GM23338 (cell line): ENCODE data around the gene JUP. TPM values are rescaled to one million over a fixed set of nuclear protein-coding genes. Genes with fewer than 3 reads are reported as not detected.

Source experiments
- ATAC-seq: fragments of 200-7000 bp; cut with Tn5 transposase; 3 replicates; pipeline ENCODE4 v1.9.1; 2020
- DNase-seq: peaks from one replicate; pipeline ENCODE4 v3.0.0-alpha.2; 2015; ENCODE audit warnings: low spot score
- H2AFZ ChIP-seq: fragments of 200-600 bp; sonication (generic); 2 replicates; pipeline ENCODE4 v1.8.0; 2016; ENCODE audit warnings: antibody characterized with exemption, mild to moderate bottlenecking, moderate library complexity
- H3F3A ChIP-seq: fragments of 200-600 bp; sonication (generic); replicated peaks from 2 replicates; pipeline ENCODE4 v1.8.0; 2017; ENCODE audit warnings: antibody characterized with exemption, mixed run types, low read depth
- H3K27ac ChIP-seq: fragments of 200-600 bp; sonication (generic); 2 replicates; pipeline ENCODE4 v1.6.1; 2016; ENCODE audit warnings: low read depth
- H3K27me3 ChIP-seq: fragments of 200-600 bp; sonication (generic); 2 replicates; pipeline ENCODE4 v1.8.0; 2016; ENCODE audit warnings: mild to moderate bottlenecking, mixed run types, moderate library complexity; ENCODE audit not compliant: insufficient read depth
- H3K36me3 ChIP-seq: fragments of 200-600 bp; sonication (generic); 2 replicates; pipeline ENCODE4 v1.8.0; 2016; ENCODE audit warnings: mild to moderate bottlenecking; ENCODE audit not compliant: insufficient read depth
- H3K4me1 ChIP-seq: fragments of 200-600 bp; sonication (generic); 2 replicates; pipeline ENCODE4 v1.8.0; 2016; ENCODE audit warnings: mild to moderate bottlenecking, moderate library complexity; ENCODE audit not compliant: insufficient read depth
- H3K4me2 ChIP-seq: fragments of 200-600 bp; sonication (generic); 2 replicates; pipeline ENCODE4 v1.7.1; 2017; ENCODE audit warnings: mixed run types
- H3K4me3 ChIP-seq: fragments of 200-600 bp; sonication (generic); 2 replicates; pipeline ENCODE4 v1.6.1; 2016; ENCODE audit warnings: mixed run types
- H3K79me2 ChIP-seq: fragments of 200-600 bp; sonication (generic); replicated peaks from 2 replicates; pipeline ENCODE4 v1.8.0; 2017; ENCODE audit warnings: mild to moderate bottlenecking; ENCODE audit not compliant: insufficient read depth
- H3K9me2 ChIP-seq: fragments of 200-600 bp; sonication (generic); 2 replicates; pipeline ENCODE4 v1.8.0; 2017; ENCODE audit not compliant: insufficient read depth
- H4K20me1 ChIP-seq: fragments of 200-600 bp; sonication (generic); replicated peaks from 2 replicates; pipeline ENCODE4 v1.8.0; 2017; ENCODE audit warnings: mild to moderate bottlenecking; ENCODE audit not compliant: insufficient read depth
- H3K27ac Mint-ChIP-seq: 2 replicates; pipeline ENCODE4 v1.8.0; 2020; ENCODE audit warnings: inconsistent platforms, mild to moderate bottlenecking, moderate library complexity, mixed read lengths
- H3K27me3 Mint-ChIP-seq: 3 replicates; pipeline ENCODE4 v1.8.0; 2022; ENCODE audit warnings: low read depth, mild to moderate bottlenecking, moderate library complexity, mixed read lengths, inconsistent platforms; ENCODE audit not compliant: insufficient read depth, poor library complexity
- H3K36me3 Mint-ChIP-seq: 3 replicates; pipeline ENCODE4 v1.8.0; 2021; ENCODE audit warnings: low read depth, mild to moderate bottlenecking, inconsistent platforms, moderate library complexity, mixed read lengths
- H3K4me1 Mint-ChIP-seq: 3 replicates; pipeline ENCODE4 v1.8.0; 2020; ENCODE audit warnings: mild to moderate bottlenecking, inconsistent platforms, mixed read lengths
- H3K4me3 Mint-ChIP-seq: 3 replicates; pipeline ENCODE4 v1.8.0; 2021; ENCODE audit warnings: moderate library complexity, mild to moderate bottlenecking, inconsistent platforms, mixed read lengths
- H3K9me3 Mint-ChIP-seq: 3 replicates; pipeline ENCODE4 v1.8.0; 2020; ENCODE audit warnings: moderate library complexity, mild to moderate bottlenecking, inconsistent platforms, mixed read lengths
- CREB1 ChIP-seq: fragments of 250-450 bp; sonication (Bioruptor Pico); IDR thresholded peaks from 2 replicates; pipeline ENCODE4 v1.5.0; 2020; ENCODE audit warnings: low read depth, mild to moderate bottlenecking, moderate library complexity
- CTCF ChIP-seq, 2 experiments: fragments of 200-600 bp in 1 of 2; sonication (generic) in 1 of 2; conservative IDR thresholded peaks; 2 replicates each; pipeline versions ENCODE4 v1.5.1 to v1.6.1; 2016 to 2017; ENCODE audit warnings: antibody characterized with exemption in 2 of 2, low read depth in 2 of 2, mild to moderate bottlenecking in 2 of 2, moderate library complexity in 1 of 2
- ETS1 ChIP-seq: IDR thresholded peaks from 2 replicates; pipeline ENCODE4 v1.6.1; 2016; ENCODE audit warnings: antibody characterized with exemption
- EZH2 ChIP-seq: fragments of 200-600 bp; sonication (generic); IDR thresholded peaks from one replicate; pipeline ENCODE4 v1.8.0; 2017; ENCODE audit warnings: antibody characterized with exemption, mild to moderate bottlenecking, low read depth; ENCODE audit not compliant: unreplicated experiment
- EZH2phosphoT487 ChIP-seq: fragments of 200-600 bp; sonication (generic); IDR thresholded peaks from one replicate; pipeline ENCODE4 v1.8.1; 2018; ENCODE audit warnings: antibody characterized with exemption; ENCODE audit not compliant: unreplicated experiment
- JUNB ChIP-seq: IDR thresholded peaks from one replicate; pipeline ENCODE4 v1.6.1; 2016; ENCODE audit warnings: antibody characterized with exemption; ENCODE audit not compliant: unreplicated experiment
- NANOG ChIP-seq: IDR thresholded peaks from 2 replicates; pipeline ENCODE4 v1.6.1; 2016; ENCODE audit warnings: antibody characterized with exemption, borderline replicate concordance
- POLR2AphosphoS5 ChIP-seq: IDR thresholded peaks from 2 replicates; pipeline ENCODE4 v1.6.1; 2016; ENCODE audit warnings: antibody characterized with exemption, low read depth
- REST ChIP-seq: IDR thresholded peaks from one replicate; pipeline ENCODE4 v1.6.1; 2018; ENCODE audit warnings: antibody characterized with exemption; ENCODE audit not compliant: unreplicated experiment
- STAT1 ChIP-seq: IDR thresholded peaks from one replicate; pipeline ENCODE4 v1.6.1; 2016; ENCODE audit warnings: antibody characterized with exemption; ENCODE audit not compliant: unreplicated experiment
- ZNF114 ChIP-seq: fragments of 250-450 bp; sonication (Bioruptor Pico); IDR thresholded peaks from 2 replicates; pipeline ENCODE4 v1.5.0; 2020; ENCODE audit warnings: mild to moderate bottlenecking, moderate library complexity
- ZNF331 ChIP-seq: fragments of 250-450 bp; sonication (Bioruptor Pico); IDR thresholded peaks from 2 replicates; pipeline ENCODE4 v1.5.0; 2020; ENCODE audit warnings: low read depth, mild to moderate bottlenecking, moderate library complexity
- polyA plus RNA-seq: library from polyadenylated mRNA; unstranded; fragments of >200 nt; fragmentation: Nextera tagmentation; extraction: Ambion mirVana; gene quantifications from 2 replicates; pipeline ENCODE4 v1.2.1, GENCODE V29; 2016
- total RNA-seq: library from RNA; depleted of rRNA; stranded (reverse); fragments of >200 nt; shearing (Covaris generic); gene quantifications from 2 replicates; pipeline ENCODE4 v1.2.3, GENCODE V29; 2014
- TF ChIP-seq, protein P1 (sequence below): fragments of 250-450 bp; sonication (Bioruptor Pico); IDR thresholded peaks from 2 replicates; pipeline ENCODE4 v1.5.0; 2020; ENCODE audit warnings: mild to moderate bottlenecking, moderate library complexity

Gene JUP
- total and polyA plus RNA-seq, 2 experiments from 2014 or later = 45.5 to 177 TPM

DNA sequence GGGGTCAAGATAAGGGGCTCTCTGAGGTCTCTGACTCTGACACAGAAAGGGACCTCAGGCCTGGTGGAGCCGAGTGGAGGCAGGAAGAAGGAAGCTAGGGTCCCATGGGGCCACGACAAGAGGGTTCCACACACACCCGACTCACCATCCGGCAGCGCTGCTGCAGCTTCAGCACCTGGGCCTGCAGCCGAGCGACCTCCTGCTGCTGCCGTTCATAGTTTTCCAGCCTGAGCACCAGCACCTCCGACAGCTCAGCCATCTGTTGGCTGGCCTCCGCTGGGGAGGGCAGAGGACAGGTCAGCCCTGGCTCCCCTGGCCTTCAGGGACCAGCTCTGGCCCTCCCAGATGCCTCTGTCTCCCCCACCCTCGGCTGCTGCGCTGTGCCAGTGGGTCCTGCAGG, 58.5 kb downstream of the JUP start:
- Histone ChIP-seq H3K36me3 (no peaks in the 10 kb centered on the region), H3K27ac (no peak overlapping the region), H3K79me2 (no peaks in the 10 kb centered on the region), H3F3A (no peaks in the 10 kb centered on the region), H3K4me2 (no peak overlapping the region), H2AFZ (no peak overlapping the region), H3K4me3 (no peak overlapping the region), H4K20me1 (no peaks in the 10 kb centered on the region), H3K4me1 (no peaks in the 10 kb centered on the region), H3K9me2 (no peaks in the 10 kb centered on the region), H3K27me3 (peaks cover 20% of the 10 kb centered on the region)
- TF ChIP-seq REST = no peak
- no peak for TF ChIP-seq ETS1
- no peak for TF ChIP-seq CREB1 (CRISPR knock-in tag)
- TF ChIP-seq CTCF (conservative IDR thresholded peaks at IDR 0.05; ENCODE audit: low read depth in 2 of 2) = no peak
- TF ChIP-seq ZNF331 (CRISPR knock-in tag) = no peak
- TF ChIP-seq EZH2 = no peak
- TF ChIP-seq POLR2AphosphoS5 = no peak
- TF ChIP-seq JUNB = no peak
- no peak for TF ChIP-seq NANOG
- no peak for TF ChIP-seq EZH2phosphoT487
- no peak for TF ChIP-seq STAT1
- TF ChIP-seq, protein P1, sequence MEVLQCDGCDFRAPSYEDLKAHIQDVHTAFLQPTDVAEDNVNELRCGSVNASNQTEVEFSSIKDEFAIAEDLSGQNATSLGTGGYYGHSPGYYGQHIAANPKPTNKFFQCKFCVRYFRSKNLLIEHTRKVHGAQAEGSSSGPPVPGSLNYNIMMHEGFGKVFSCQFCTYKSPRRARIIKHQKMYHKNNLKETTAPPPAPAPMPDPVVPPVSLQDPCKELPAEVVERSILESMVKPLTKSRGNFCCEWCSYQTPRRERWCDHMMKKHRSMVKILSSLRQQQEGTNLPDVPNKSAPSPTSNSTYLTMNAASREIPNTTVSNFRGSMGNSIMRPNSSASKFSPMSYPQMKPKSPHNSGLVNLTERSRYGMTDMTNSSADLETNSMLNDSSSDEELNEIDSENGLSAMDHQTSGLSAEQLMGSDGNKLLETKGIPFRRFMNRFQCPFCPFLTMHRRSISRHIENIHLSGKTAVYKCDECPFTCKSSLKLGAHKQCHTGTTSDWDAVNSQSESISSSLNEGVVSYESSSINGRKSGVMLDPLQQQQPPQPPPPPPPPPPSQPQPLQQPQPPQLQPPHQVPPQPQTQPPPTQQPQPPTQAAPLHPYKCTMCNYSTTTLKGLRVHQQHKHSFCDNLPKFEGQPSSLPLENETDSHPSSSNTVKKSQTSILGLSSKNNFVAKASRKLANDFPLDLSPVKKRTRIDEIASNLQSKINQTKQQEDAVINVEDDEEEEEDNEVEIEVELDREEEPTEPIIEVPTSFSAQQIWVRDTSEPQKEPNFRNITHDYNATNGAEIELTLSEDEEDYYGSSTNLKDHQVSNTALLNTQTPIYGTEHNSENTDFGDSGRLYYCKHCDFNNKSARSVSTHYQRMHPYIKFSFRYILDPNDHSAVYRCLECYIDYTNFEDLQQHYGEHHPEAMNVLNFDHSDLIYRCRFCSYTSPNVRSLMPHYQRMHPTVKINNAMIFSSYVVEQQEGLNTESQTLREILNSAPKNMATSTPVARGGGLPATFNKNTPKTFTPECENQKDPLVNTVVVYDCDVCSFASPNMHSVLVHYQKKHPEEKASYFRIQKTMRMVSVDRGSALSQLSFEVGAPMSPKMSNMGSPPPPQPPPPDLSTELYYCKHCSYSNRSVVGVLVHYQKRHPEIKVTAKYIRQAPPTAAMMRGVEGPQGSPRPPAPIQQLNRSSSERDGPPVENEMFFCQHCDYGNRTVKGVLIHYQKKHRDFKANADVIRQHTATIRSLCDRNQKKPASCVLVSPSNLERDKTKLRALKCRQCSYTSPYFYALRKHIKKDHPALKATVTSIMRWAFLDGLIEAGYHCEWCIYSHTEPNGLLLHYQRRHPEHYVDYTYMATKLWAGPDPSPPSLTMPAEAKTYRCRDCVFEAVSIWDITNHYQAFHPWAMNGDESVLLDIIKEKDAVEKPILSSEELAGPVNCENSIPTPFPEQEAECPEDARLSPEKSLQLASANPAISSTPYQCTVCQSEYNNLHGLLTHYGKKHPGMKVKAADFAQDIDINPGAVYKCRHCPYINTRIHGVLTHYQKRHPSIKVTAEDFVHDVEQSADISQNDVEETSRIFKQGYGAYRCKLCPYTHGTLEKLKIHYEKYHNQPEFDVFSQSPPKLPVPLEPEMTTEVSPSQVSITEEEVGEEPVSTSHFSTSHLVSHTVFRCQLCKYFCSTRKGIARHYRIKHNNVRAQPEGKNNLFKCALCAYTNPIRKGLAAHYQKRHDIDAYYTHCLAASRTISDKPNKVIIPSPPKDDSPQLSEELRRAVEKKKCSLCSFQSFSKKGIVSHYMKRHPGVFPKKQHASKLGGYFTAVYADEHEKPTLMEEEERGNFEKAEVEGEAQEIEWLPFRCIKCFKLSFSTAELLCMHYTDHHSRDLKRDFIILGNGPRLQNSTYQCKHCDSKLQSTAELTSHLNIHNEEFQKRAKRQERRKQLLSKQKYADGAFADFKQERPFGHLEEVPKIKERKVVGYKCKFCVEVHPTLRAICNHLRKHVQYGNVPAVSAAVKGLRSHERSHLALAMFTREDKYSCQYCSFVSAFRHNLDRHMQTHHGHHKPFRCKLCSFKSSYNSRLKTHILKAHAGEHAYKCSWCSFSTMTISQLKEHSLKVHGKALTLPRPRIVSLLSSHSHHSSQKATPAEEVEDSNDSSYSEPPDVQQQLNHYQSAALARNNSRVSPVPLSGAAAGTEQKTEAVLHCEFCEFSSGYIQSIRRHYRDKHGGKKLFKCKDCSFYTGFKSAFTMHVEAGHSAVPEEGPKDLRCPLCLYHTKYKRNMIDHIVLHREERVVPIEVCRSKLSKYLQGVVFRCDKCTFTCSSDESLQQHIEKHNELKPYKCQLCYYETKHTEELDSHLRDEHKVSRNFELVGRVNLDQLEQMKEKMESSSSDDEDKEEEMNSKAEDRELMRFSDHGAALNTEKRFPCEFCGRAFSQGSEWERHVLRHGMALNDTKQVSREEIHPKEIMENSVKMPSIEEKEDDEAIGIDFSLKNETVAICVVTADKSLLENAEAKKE (CRISPR knock-in tag) = no peak
- no peak for TF ChIP-seq ZNF114
- Mint-ChIP-seq H3K4me3 (no peak overlapping the region), H3K27me3 (peaks cover 39% of the 10 kb centered on the region), H3K9me3 (no peaks in the 10 kb centered on the region), H3K27ac (no peak overlapping the region), H3K4me1 (peaks cover 18% of the 10 kb centered on the region), H3K36me3 (no peaks in the 10 kb centered on the region; the same call in 2 of the 3 replicates)
- ATAC-seq = no peak
- DNase-seq = no peak
